GM20000 (cell line): ENCODE results near the gene MAGI1.

ENCODE experiments used
- DNase-seq: peaks from one replicate; pipeline ENCODE4 v3.0.0; 2012; ENCODE audit warnings: low spot score
- TF ChIP-seq, protein P1 (sequence below): IDR thresholded peaks from 2 replicates; pipeline ENCODE4 v1.5.1; 2012; ENCODE audit warnings: mild to moderate bottlenecking, control low read depth; ENCODE audit errors: extremely low read depth, missing control alignments

Gene MAGI1

DNA sequence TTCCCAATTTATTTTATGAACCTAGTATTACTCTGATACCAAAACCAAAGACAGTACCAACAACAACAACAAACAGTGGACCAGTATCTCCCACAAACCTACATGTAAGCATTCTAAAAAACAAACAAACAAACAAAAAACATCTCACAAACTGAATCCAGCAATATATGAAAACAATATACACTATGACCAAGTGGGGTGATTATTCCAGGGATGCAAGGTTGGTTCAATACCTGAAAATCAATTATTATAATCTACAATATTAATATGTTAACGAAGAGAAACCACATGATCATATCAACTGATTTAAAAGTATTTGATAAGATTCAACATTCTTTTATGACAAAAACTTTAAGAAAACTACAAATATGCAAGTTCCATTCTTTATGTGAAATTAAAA lies 391.3 kb downstream of the MAGI1 start:
- TF ChIP-seq, protein P1, sequence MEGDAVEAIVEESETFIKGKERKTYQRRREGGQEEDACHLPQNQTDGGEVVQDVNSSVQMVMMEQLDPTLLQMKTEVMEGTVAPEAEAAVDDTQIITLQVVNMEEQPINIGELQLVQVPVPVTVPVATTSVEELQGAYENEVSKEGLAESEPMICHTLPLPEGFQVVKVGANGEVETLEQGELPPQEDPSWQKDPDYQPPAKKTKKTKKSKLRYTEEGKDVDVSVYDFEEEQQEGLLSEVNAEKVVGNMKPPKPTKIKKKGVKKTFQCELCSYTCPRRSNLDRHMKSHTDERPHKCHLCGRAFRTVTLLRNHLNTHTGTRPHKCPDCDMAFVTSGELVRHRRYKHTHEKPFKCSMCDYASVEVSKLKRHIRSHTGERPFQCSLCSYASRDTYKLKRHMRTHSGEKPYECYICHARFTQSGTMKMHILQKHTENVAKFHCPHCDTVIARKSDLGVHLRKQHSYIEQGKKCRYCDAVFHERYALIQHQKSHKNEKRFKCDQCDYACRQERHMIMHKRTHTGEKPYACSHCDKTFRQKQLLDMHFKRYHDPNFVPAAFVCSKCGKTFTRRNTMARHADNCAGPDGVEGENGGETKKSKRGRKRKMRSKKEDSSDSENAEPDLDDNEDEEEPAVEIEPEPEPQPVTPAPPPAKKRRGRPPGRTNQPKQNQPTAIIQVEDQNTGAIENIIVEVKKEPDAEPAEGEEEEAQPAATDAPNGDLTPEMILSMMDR = no peak
- no peak for DNase-seq

DNA sequence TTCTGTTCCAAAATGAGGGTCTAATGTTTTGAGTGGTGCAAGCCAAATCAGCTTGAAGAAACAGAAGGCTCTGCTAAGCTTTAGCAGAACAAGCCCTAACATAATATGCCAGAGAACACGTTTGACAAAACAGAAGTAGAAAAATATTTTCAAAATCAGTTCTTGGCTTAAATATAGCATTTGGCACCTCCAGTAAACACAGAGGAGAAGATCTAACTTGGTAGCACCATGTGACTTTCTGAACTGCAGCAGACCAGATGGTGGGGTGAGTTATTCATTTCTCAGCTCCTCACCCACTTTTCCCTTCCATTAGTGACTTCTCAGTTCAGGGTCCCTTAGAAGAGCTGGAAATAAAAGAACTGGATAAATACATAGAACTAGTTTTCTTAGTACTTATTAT lies 395.8 kb downstream of the MAGI1 start:
- TF ChIP-seq, protein P1 = no peak
- DNase-seq = no peak

DNA sequence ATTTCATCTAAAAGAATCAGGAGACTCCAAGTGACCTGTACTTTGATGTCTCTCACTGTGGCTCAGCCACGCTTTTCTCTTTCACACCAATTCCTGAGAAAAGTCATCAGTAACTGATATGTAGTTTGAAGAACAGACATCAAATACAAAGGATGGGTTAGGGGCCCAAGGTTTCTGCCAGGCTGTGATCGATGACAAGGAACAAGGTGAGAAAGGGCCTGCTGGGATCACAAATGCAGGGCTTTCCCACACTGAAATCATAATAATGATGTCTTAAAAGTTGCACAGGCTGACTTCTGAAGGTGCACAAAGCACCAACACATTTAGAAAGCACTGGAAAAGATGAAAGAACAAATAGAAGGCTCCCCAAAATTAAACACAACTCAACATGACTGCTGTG lies 396.9 kb downstream of the MAGI1 start:
- no peak for DNase-seq
- TF ChIP-seq, protein P1 = no peak

DNA sequence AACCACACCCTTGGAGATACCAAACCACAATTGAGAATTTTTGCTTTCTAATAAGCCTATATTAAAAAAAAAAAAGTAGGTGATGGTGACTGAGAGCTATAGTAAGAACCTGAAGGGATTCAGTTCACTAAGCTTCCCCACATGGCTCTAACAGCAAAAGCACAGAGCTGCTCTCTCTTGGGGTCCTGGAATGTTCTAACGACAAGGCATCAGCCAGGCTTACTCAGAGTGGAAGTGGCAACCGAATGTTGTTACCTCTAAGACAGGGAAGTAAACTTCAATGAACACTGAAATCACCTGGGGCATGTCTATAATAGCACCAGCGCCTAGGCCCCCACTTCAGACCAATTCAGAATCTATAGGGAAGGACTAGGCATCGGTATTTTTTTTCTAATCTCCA lies 397.7 kb downstream of the MAGI1 start:
- no peak for DNase-seq
- TF ChIP-seq, protein P1 = no peak

DNA sequence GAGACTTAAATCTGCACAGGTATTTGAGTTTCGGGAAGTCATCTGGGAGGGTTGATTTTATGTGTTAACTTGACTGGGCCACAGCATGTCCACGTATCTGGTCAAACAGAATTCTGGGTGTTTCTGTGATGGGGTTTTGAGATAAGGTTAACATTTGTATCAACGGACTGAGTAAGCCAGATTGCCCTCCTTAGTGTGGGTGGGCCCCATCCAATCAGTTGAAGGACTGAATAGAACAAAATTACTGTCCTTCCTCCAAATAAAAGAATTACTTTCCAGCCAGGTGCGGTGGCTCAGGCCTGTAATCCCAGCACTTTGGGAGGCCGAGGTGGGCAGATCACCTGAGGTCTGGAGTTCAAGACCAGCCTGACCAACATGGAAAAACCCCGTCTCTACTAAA lies 399.3 kb downstream of the MAGI1 start:
- DNase-seq = no peak
- TF ChIP-seq, protein P1 = no peak

DNA sequence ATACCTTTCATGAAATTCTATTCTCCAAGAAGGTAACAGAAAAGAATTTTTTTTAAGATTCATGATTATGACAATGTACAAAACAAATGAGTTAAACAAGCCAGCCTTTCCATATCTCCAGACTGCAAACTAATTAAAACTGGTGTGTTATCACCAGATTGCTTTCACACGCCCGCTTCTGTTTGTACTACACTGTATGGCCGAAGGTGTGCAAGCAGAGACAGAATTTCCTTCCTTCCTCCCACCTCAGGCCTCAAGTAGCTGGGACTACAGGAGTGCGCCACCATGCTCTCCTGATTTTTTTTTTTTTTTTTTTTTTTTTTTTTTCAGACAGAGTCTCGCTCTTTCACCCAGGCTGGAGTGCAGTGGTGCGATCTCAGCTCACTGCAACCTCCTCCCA lies 400.4 kb downstream of the MAGI1 start:
- TF ChIP-seq, protein P1 = no peak
- no peak for DNase-seq

DNA sequence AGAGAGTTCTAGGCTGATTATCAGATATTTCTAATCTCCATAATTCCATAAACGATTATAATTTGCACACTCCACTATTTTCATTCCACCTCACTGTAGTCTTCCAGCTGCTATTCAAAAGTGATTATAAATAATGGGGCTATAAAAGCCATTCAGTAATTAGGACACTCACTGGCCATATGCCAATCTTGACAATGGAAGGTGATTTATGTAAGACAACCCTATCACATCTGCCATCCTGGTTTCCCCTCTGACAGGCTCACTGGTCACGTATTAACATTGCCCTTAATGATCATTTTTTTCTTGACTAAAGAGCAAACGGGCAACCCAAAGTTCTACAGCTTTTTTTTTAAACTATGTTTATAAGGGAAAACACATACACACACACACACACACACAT lies 402.4 kb downstream of the MAGI1 start:
- DNase-seq = no peak
- TF ChIP-seq, protein P1 = no peak
